ENCODE data around the gene PIK3AP1. TPM values are rescaled to one million over a fixed set of nuclear protein-coding genes. Genes with fewer than 3 reads are reported as not detected.
"Not testable (repeated sequence)": the region's sequence is repeated elsewhere in the genome, so short reads cannot be mapped to it uniquely, and the experiment has no call there.

PIK3AP1 gene
- polyA plus RNA-seq, 1 of the 3 experiments (the other 2 are of a cell fraction), result 0.07 TPM

DNA sequence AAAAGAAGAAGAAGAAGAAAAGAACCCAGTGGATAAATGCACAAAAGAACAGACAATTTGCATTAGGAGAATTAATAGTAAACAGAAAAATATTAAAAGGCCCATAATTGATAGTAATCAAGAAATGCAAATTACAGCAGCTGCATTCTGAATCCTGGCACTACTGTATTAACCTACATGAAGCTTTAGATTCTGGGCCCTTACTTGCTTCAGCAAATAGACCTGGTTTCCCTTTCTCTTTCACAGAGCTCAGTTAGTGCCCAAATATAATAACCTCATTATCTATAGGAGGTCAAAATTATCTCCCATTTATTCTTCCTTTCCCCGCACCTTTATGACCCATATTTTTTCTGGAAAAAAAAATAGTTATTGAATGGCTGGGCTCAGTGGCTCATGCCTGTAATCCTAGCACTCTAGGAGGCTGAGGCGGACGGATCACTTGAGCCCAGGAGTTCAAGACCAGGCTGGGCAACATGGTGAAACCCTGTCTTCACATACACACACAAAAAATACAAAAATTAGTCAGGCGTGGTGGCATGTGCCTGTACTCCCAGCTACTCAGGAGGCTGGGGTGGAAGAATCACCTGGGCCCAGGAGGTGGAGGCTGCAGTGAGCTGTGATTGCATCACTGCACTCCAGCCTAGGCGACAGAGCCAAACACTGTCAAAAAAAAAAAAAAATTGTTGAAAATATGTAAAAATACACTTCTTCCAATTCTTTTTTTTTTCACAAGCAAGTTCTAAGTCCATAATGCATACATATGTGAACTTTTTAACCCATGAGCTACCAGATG lies 36.0 kb upstream of the PIK3AP1 start:
- no peak overlapping the region for H2AFZ ChIP-seq (ENCODE audit: low read depth)
- H3K79me2 ChIP-seq (ENCODE audit: insufficient read depth), result no peaks in the 10 kb centered on the region
- no peak overlapping the region for H3K9ac ChIP-seq
- H3K9me2 ChIP-seq, result no peaks in the 10 kb centered on the region
- TF ChIP-seq TEAD4 (IDR thresholded peaks at IDR 0.05; ENCODE audit: borderline replicate concordance, insufficient read depth) (no peak), NRF1 (IDR thresholded peaks at IDR 0.05; ENCODE audit: low read depth, low read length) (no peak), FOSL2 (IDR thresholded peaks at IDR 0.05; ENCODE audit: borderline replicate concordance, low read depth) (no peak), CTCF (IDR thresholded peaks at IDR 0.05) (no peak), RFX5 (IDR thresholded peaks at IDR 0.05; ENCODE audit: low read length) (no peak), RXRA (IDR thresholded peaks at IDR 0.05; ENCODE audit: borderline replicate concordance, low read depth) (no peak)
- no peak for DNase-seq
- no peak overlapping the region for H3K4me2 ChIP-seq
- H3K4me3 ChIP-seq (ENCODE audit: low read depth in 2 of 2, low read length in 1 of 2), result no peak overlapping the region
- H3K4me1 ChIP-seq (ENCODE audit: control insufficient read depth in 1 of 2, insufficient read depth in 2 of 2, low read depth in 1 of 2, low read length in 1 of 2), result no peaks in the 10 kb centered on the region
- no peak overlapping the region for H3K27ac ChIP-seq (ENCODE audit: low read depth in 2 of 2, low read length in 1 of 2)
- no peaks in the 10 kb centered on the region for H4K20me1 ChIP-seq (ENCODE audit: insufficient read depth)
- H3K9me3 ChIP-seq, result no peaks in the 10 kb centered on the region
- POLR2A ChIA-PET, result no interaction called here
- CTCF ChIA-PET, result interaction anchor here (0.8 to 1.9 kb wide), 4 partner anchors 76 to 360 kb away, joined by 3 to 4 read pairs (median 4); no protein-coding TSS in a partner anchor
- H3F3A ChIP-seq (replicated peaks; ENCODE audit: insufficient read depth), result no peaks in the 10 kb centered on the region
- H3K27me3 ChIP-seq (ENCODE audit: insufficient read depth), result no peaks in the 10 kb centered on the region; the same call in 1 of the 2 replicates
- whole genome bisulfite sequencing (ENCODE audit: low lambda C conversion rate), result 74% methylated on average over 5 of the region's 5 CpGs
- no peaks in the 10 kb centered on the region for H3K36me3 ChIP-seq (replicated peaks in 1 of 2; ENCODE audit: control insufficient read depth in 1 of 2, insufficient read depth in 2 of 2, low read length in 1 of 2)

DNA sequence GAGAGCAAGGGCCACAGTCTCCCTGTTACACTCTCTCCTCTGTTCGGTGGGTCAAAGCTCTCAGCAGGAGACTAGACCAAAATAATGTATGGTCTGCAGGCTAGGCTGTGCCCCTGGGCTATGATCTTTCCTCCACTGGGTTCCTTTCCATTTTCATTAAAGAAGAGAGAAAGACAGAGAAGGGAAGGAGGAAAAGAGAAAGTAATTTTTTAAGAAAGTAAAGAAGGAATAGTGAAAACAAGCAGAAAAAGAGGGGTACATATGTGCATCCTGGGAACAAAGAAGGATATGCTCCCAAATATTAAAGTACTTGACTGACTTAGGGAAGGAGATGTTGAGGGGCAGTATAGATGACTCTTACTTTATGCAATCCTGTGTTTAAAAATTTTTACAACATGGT lies 33.6 kb upstream of the PIK3AP1 start:
- Histone ChIP-seq H3K27ac (ENCODE audit: low read depth in 2 of 2, low read length in 1 of 2) (no peak overlapping the region), H3K9ac (no peak overlapping the region), H3K9me3 (no peaks in the 10 kb centered on the region), H3K4me2 (no peak overlapping the region), H3K27me3 (ENCODE audit: insufficient read depth) (no peaks in the 10 kb centered on the region), H3K4me1 (ENCODE audit: control insufficient read depth in 1 of 2, insufficient read depth in 2 of 2, low read depth in 1 of 2, low read length in 1 of 2) (no peaks in the 10 kb centered on the region), H2AFZ (ENCODE audit: low read depth) (no peak overlapping the region), H3K4me3 (ENCODE audit: low read depth in 2 of 2, low read length in 1 of 2) (no peak overlapping the region), H3K79me2 (ENCODE audit: insufficient read depth) (no peaks in the 10 kb centered on the region), H4K20me1 (ENCODE audit: insufficient read depth) (no peaks in the 10 kb centered on the region), H3F3A (replicated peaks; ENCODE audit: insufficient read depth) (no peaks in the 10 kb centered on the region), H3K9me2 (no peaks in the 10 kb centered on the region), H3K36me3 (replicated peaks in 1 of 2; ENCODE audit: control insufficient read depth in 1 of 2, insufficient read depth in 2 of 2, low read length in 1 of 2) (no peaks in the 10 kb centered on the region)
- 17% methylated on average over 1 of the region's 1 CpG for WGBS (ENCODE audit: low lambda C conversion rate)
- DNase-seq, result no peak
- TF ChIP-seq RAD21 (IDR thresholded peaks at IDR 0.05; ENCODE audit: low read length), result no peak
- TF ChIP-seq, protein P1, sequence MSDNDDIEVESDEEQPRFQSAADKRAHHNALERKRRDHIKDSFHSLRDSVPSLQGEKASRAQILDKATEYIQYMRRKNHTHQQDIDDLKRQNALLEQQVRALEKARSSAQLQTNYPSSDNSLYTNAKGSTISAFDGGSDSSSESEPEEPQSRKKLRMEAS (IDR thresholded peaks at IDR 0.05; ENCODE audit: low read depth), result no peak
- POLR2A ChIA-PET, result no interaction called here
- CTCF ChIA-PET, result interaction anchor here (0.9 to 1.6 kb wide), 3 partner anchors 95 to 358 kb away, joined by 3 to 5 read pairs (median 4); no protein-coding TSS in a partner anchor

GRCh38 chr10:96752375-96752774 lies 32.1 kb upstream of the PIK3AP1 start:
- Histone ChIP-seq H3K4me2 (no peak overlapping the region), H3F3A (replicated peaks; ENCODE audit: insufficient read depth) (no peaks in the 10 kb centered on the region), H2AFZ (ENCODE audit: low read depth) (no peak overlapping the region), H3K9ac (no peak overlapping the region), H3K79me2 (ENCODE audit: insufficient read depth) (no peaks in the 10 kb centered on the region), H3K4me1 (ENCODE audit: control insufficient read depth in 1 of 2, insufficient read depth in 2 of 2, low read depth in 1 of 2, low read length in 1 of 2) (no peaks in the 10 kb centered on the region), H3K4me3 (ENCODE audit: low read depth in 2 of 2, low read length in 1 of 2) (no peak overlapping the region), H3K36me3 (replicated peaks in 1 of 2; ENCODE audit: control insufficient read depth in 1 of 2, insufficient read depth in 2 of 2, low read length in 1 of 2) (no peaks in the 10 kb centered on the region), H3K27me3 (ENCODE audit: insufficient read depth) (no peaks in the 10 kb centered on the region), H4K20me1 (ENCODE audit: insufficient read depth) (no peaks in the 10 kb centered on the region), H3K9me3 (no peaks in the 10 kb centered on the region), H3K27ac (ENCODE audit: low read depth in 2 of 2, low read length in 1 of 2) (no peak overlapping the region), H3K9me2 (no peaks in the 10 kb centered on the region)
- ChIA-PET POLR2A (no interaction called here), CTCF (no interaction called here)
- TF ChIP-seq TCF12 (IDR thresholded peaks at IDR 0.05) (no peak), USF1 (IDR thresholded peaks at IDR 0.05; ENCODE audit: borderline replicate concordance, low read depth) (no peak)
- WGBS (ENCODE audit: low lambda C conversion rate), result 92% methylated on average over 4 of the region's 4 CpGs
- no peak for DNase-seq

GRCh38 chr10:96750316-96750715 lies 30.0 kb upstream of the PIK3AP1 start:
- H2AFZ ChIP-seq (ENCODE audit: low read depth); H3K27ac ChIP-seq (ENCODE audit: low read depth in 2 of 2, low read length in 1 of 2); H3K27me3 ChIP-seq (ENCODE audit: insufficient read depth); H3K36me3 ChIP-seq (replicated peaks in 1 of 2; ENCODE audit: control insufficient read depth in 1 of 2, insufficient read depth in 2 of 2, low read length in 1 of 2); H3K4me2 ChIP-seq; H3K9me3 ChIP-seq; H3K9me2 ChIP-seq; CTCF ChIA-PET; H3K79me2 ChIP-seq (ENCODE audit: insufficient read depth); H3F3A ChIP-seq (replicated peaks; ENCODE audit: insufficient read depth); DNase-seq; H3K4me1 ChIP-seq (ENCODE audit: control insufficient read depth in 1 of 2, insufficient read depth in 2 of 2, low read depth in 1 of 2, low read length in 1 of 2); H4K20me1 ChIP-seq (ENCODE audit: insufficient read depth); H3K4me3 ChIP-seq (ENCODE audit: low read depth in 2 of 2, low read length in 1 of 2); H3K9ac ChIP-seq; POLR2A ChIA-PET: not testable (repeated sequence)
- WGBS (ENCODE audit: low lambda C conversion rate), result 86% methylated on average over 17 of the region's 24 CpGs
